Common myeloid progenitor, CD34-positive (primary cell): ENCODE measurements around the gene ARMH3.

ENCODE experiments used
- CTCF ChIA-PET: fragments of 350-600 bp; sonication (Branson Sonifier 250); formaldehyde crosslinking; loops from one replicate; lab custom pipeline; 2021; ENCODE audit warnings: antibody characterized with exemption; lab: Charles Lee
- POLR2A ChIA-PET: fragments of 350-600 bp; sonication (Branson Sonifier 250); formaldehyde crosslinking; loops from one replicate; lab custom pipeline; 2021; ENCODE audit warnings: antibody characterized with exemption; lab: Charles Lee
- DNase-seq, 3 donors: peaks; one replicate each; pipeline versions ENCODE4 v3.0.0 to v3.0.0-alpha.2; 2013
- H3K27ac ChIP-seq, 2 experiments: 1 replicate in 1 of 2; 2 replicates in 1 of 2; pipeline ENCODE4 v1.7.0; 2013; ENCODE audit warnings: inconsistent platforms in 2 of 2, low read length in 2 of 2, mild to moderate bottlenecking in 2 of 2, low read depth in 1 of 2, moderate library complexity in 1 of 2; ENCODE audit not compliant: severe bottlenecking in 2 of 2, insufficient read depth in 1 of 2, poor library complexity in 1 of 2
- H3K27me3 ChIP-seq, 5 experiments: replicated peaks in 2 of 5; 1 replicate in 3 of 5; 2 replicates in 2 of 5; pipeline versions ENCODE4 v1.6.1 to v1.7.0; 2013; ENCODE audit warnings: low read length in 4 of 5, mild to moderate bottlenecking in 2 of 5, moderate library complexity in 2 of 5, inconsistent platforms in 1 of 5; ENCODE audit not compliant: insufficient read depth in 5 of 5, control insufficient read depth in 4 of 5
- H3K36me3 ChIP-seq, 4 experiments: 1 replicate in 2 of 4; 2 replicates in 2 of 4; pipeline versions ENCODE4 v1.6.1 to v1.7.0; 2013; ENCODE audit warnings: low read length in 3 of 4, control low read depth in 1 of 4, mild to moderate bottlenecking in 1 of 4; ENCODE audit not compliant: control insufficient read depth in 4 of 4, insufficient read depth in 4 of 4
- H3K4me1 ChIP-seq, 4 experiments: 1 replicate in 3 of 4; 2 replicates in 1 of 4; pipeline versions ENCODE4 v1.6.1 to v1.7.1; 2013; ENCODE audit warnings: low read length in 3 of 4, mild to moderate bottlenecking in 3 of 4, control low read depth in 1 of 4, inconsistent platforms in 1 of 4, moderate library complexity in 1 of 4; ENCODE audit not compliant: control insufficient read depth in 4 of 4, insufficient read depth in 4 of 4; ENCODE audit errors: control extremely low read depth in 1 of 4
- H3K4me3 ChIP-seq, 7 experiments: 1 replicate in 4 of 7; 2 replicates in 3 of 7; pipeline versions ENCODE4 v1.5.1 to v1.7.0; 2013; ENCODE audit warnings: mild to moderate bottlenecking in 7 of 7, low read length in 6 of 7, moderate library complexity in 6 of 7, inconsistent platforms in 2 of 7, low read depth in 2 of 7, control low read depth in 1 of 7; ENCODE audit not compliant: insufficient read depth in 4 of 7, control insufficient read depth in 1 of 7; ENCODE audit errors: extremely low read depth in 1 of 7
- H3K9me3 ChIP-seq, 5 experiments: 1 replicate in 4 of 5; 2 replicates in 1 of 5; pipeline versions ENCODE4 v1.6.1 to v1.7.1; 2013; ENCODE audit warnings: low read length in 4 of 5, mild to moderate bottlenecking in 2 of 5, inconsistent platforms in 1 of 5, low read depth in 1 of 5, moderate library complexity in 1 of 5; ENCODE audit not compliant: control insufficient read depth in 4 of 5, insufficient read depth in 2 of 5; ENCODE audit errors: control extremely low read depth in 1 of 5
- WGBS: methylation state at CpG from one replicate; pipeline ENCODE4 v1.1.5; 2013; ENCODE audit not compliant: insufficient coverage; 5-methylcytosine and 5-hydroxymethylcytosine counted together

Gene ARMH3

DNA sequence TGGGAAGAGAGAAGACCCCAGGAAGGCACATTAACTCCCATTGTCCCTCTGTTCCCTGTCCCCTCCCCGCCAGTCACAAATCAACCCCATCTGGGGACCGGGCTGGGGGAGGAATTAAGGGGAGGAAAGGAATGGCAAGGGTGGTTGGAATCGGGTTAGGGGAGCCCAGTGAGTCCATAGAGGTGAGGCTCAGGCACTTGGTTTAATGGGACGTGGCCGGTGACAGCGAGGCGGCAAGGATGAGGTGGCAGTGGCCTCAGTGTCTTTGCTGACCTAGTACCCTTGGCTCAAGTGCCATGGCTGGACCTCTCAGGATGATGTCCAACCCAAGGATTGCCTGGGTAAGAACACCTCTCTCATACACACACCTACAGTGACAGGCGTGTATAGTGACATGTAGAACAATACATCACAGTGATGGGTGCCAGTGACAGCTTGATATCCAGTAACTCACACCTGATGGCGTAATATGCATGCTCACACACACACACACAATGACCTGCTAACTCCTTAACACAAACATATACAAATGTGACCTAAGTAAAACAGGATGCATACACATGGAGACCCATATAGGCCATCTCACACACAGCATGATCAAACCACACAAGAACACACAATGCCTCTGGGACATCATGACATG is 224.7 kb downstream of the ARMH3 start:
- POLR2A ChIA-PET, result interaction anchor here (0.6 to 1.3 kb wide), 3 partner anchors 10 to 103 kb away, joined by 3 to 4 read pairs (median 3); no protein-coding TSS in a partner anchor
- 65% methylated on average over 5 of the region's 9 CpGs for WGBS

DNA sequence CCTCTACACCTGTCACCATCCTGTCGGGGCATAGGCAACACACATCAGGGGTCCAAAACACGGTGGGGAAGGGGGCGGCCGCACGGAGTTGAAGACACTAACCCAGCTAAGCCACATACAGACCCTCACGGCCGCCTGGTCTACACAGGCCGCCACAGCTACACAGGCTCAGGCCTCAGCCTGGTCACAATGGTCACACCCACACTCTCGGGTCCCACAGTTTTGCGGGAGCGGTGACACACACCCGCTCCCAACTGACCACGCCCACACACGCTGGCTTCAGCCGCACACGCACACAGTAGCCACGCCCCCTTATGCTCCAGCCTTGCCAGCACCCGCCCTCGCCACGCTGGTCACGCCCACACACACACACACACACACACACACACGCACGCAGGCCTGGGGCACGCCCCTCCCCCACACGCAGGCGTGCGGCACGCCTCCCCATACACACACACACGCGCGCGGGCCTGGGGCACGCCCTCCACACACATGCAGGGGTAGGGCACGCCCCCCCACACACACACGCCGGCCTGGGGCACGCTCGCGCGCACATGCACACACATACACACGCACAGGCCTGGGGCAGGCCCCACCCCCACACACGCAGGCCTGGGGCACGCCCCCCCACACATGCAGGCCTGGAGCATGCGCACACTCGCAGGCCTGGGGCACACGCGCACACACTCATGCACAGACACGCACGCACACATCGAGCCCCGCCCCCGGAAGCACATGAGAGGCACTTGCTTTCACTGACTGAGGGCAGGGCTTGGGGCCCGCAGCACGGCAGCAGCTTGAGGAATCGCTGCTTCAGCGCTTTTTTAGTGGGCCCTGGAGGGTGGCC is 225.4 kb downstream of the ARMH3 start:
- ChIA-PET POLR2A (interaction anchor here (0.6 to 1.3 kb wide), 6 partner anchors 9 to 201 kb away, joined by 3 to 4 read pairs (median 3); no protein-coding TSS in a partner anchor), CTCF (interaction anchor here (4.2 kb wide), 1 partner anchor 11 kb away, joined by 18 read pairs; no protein-coding TSS in a partner anchor)
- 0% methylated on average over 25 of the region's 56 CpGs for WGBS
- Histone ChIP-seq H3K36me3 (peaks cover 0 to 4% (median under 1%) of the 10 kb centered on the region in 4 experiments), H3K4me3 (peak overlapping the region; percentile 25 to 79 (median 65)), H3K27me3 (no peaks in the 10 kb centered on the region), H3K9me3 (no peaks in the 10 kb centered on the region), H3K4me1 (peaks cover 4 to 63% (median 53%) of the 10 kb centered on the region in 4 experiments), H3K27ac (peak overlapping the region; percentile 43 to 77)
- DNase-seq, result peak; percentile 94 to 96 (median 96)

More for the DNA sequence above, 224.7 kb downstream of the ARMH3 start:
- DNase-seq, result no peak
- Histone ChIP-seq H3K9me3 (no peaks in the 10 kb centered on the region), H3K4me3 (peak overlapping the region in 6 of 7 experiments; percentile 25 to 79 (median 69)), H3K27me3 (no peaks in the 10 kb centered on the region), H3K27ac (peak overlapping the region; percentile 43 to 77), H3K4me1 (peaks cover 4 to 64% (median 54%) of the 10 kb centered on the region in 4 experiments), H3K36me3 (peaks cover 0 to 4% (median under 1%) of the 10 kb centered on the region in 4 experiments)
- CTCF ChIA-PET, result interaction anchor here (4.2 kb wide), 1 partner anchor 10 kb away, joined by 18 read pairs; no protein-coding TSS in a partner anchor

- 0% methylated on average over 8 of the region's 31 CpGs for WGBS
- H3K4me3 ChIP-seq, result peak overlapping the region; percentile 20 to 79 (median 65)
- ChIA-PET CTCF (interaction anchor here (1.2 to 4.2 kb wide), 2 partner anchors 10 to 11 kb away, joined by 6 to 18 read pairs; no protein-coding TSS in a partner anchor), POLR2A (interaction anchor here (0.5 to 1.2 kb wide), 5 partner anchors 9 to 1697 kb away, joined by 3 to 5 read pairs (median 3); partner anchors contain the start of gene OGA)
- no peaks in the 10 kb centered on the region for H3K27me3 ChIP-seq
- H3K4me1 ChIP-seq, result peaks cover 3 to 54% (median 46%) of the 10 kb centered on the region in 4 experiments
- no peaks in the 10 kb centered on the region for H3K9me3 ChIP-seq
- peaks cover 0 to 4% (median under 1%) of the 10 kb centered on the region in 4 experiments for H3K36me3 ChIP-seq
- DNase-seq, result peak; percentile 73 to 90 (median 86)
- H3K27ac ChIP-seq, result peak overlapping the region in 1 of 2 experiments; percentile 52
Measured at GRCh38 chr10:101829561-101830315, 226.2 kb downstream of the ARMH3 start.

GRCh38 chr10:101828766-101829551 is 227.0 kb downstream of the ARMH3 start:
- ChIA-PET POLR2A (interaction anchor here (0.5 to 1.2 kb wide), 2 partner anchors 10 to 1697 kb away, joined by 4 to 5 read pairs; partner anchors contain the start of gene OGA), CTCF (interaction anchor here (1.2 to 4.2 kb wide), 3 partner anchors 10 to 12 kb away, joined by 6 to 18 read pairs (median 12); partner anchors contain the start of gene OGA)
- H3K36me3 ChIP-seq, result peaks cover 0 to 4% (median under 1%) of the 10 kb centered on the region in 4 experiments
- peak overlapping the region in 5 of 7 experiments; percentile 19 to 67 (median 53) for H3K4me3 ChIP-seq
- no peaks in the 10 kb centered on the region for H3K27me3 ChIP-seq
- peaks cover 0 to 47% (median 38%) of the 10 kb centered on the region in 4 experiments for H3K4me1 ChIP-seq
- no peaks in the 10 kb centered on the region for H3K9me3 ChIP-seq
- H3K27ac ChIP-seq, result no peak overlapping the region
- WGBS, result 77% methylated on average over 23 of the region's 39 CpGs
- DNase-seq, result no peak

GRCh38 chr10:101827919-101828600 is 227.9 kb downstream of the ARMH3 start:
- Histone ChIP-seq H3K4me1 (peaks cover 0 to 41% (median 32%) of the 10 kb centered on the region in 4 experiments), H3K27me3 (no peaks in the 10 kb centered on the region), H3K9me3 (no peaks in the 10 kb centered on the region), H3K4me3 (no peak overlapping the region), H3K36me3 (peaks cover 0 to 4% (median under 1%) of the 10 kb centered on the region in 4 experiments), H3K27ac (no peak overlapping the region)
- CTCF ChIA-PET, result interaction anchor here (0.8 to 2.1 kb wide), 5 partner anchors 8 to 182 kb away, joined by 3 to 12 read pairs (median 8); partner anchors contain the start of gene OGA
- no peak for DNase-seq
- POLR2A ChIA-PET, result interaction anchor here (1.2 kb wide), 1 partner anchor 9 kb away, joined by 4 read pairs; the partner anchor contains the start of gene OGA
- WGBS, result 97% methylated on average over 8 of the region's 10 CpGs
